Measurements from ENCODE around the gene XYLT1.

- TF ChIP-seq, protein P1, sequence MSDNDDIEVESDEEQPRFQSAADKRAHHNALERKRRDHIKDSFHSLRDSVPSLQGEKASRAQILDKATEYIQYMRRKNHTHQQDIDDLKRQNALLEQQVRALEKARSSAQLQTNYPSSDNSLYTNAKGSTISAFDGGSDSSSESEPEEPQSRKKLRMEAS (IDR thresholded peaks at IDR 0.05), result no peak
- no peak for TF ChIP-seq ZBTB7A (IDR thresholded peaks at IDR 0.05; ENCODE audit: low read depth)
- no peak for TF ChIP-seq RAD21 (IDR thresholded peaks at IDR 0.05; ENCODE audit: low read depth)
- no peak for TF ChIP-seq EP300 (IDR thresholded peaks at IDR 0.05; ENCODE audit: borderline replicate concordance)
- no peak for TF ChIP-seq TAF1 (IDR thresholded peaks at IDR 0.05; ENCODE audit: low read depth)
- no peak for TF ChIP-seq REST (IDR thresholded peaks at IDR 0.05; ENCODE audit: low read depth)
- TF ChIP-seq EGR1 (IDR thresholded peaks at IDR 0.05), result no peak
- no peak for TF ChIP-seq CREB1 (IDR thresholded peaks at IDR 0.05; ENCODE audit: low read depth)
- no peak for TF ChIP-seq TEAD4 (IDR thresholded peaks at IDR 0.05)
- TF ChIP-seq YY1 (IDR thresholded peaks at IDR 0.05; ENCODE audit: low read depth), result no peak
Observed at GRCh38 chr16:17232487-17232886, 238.3 kb downstream of the XYLT1 start.

Data from Ishikawa (cell line).